ENCODE results near the gene DUSP9. TPM values are rescaled to one million over a fixed set of nuclear protein-coding genes. Genes with fewer than 3 reads are reported as not detected.
"Not testable (repeated sequence)": the region's sequence is repeated elsewhere in the genome, so short reads cannot be mapped to it uniquely, and the experiment has no call there.

Gene DUSP9
- total RNA-seq, 1 donor from 2014 or later, result 0.74 TPM

GRCh38 chrX:153601511-153602110, 45.4 kb upstream of the DUSP9 start:
- Histone ChIP-seq H3K4me3 (no peak overlapping the region), H3K4me1 (peaks cover 11% of the 10 kb centered on the region), H3K36me3 (no peaks in the 10 kb centered on the region), H3K27me3 (no peaks in the 10 kb centered on the region), H3K27ac (no peak overlapping the region), H3K9me3 (no peaks in the 10 kb centered on the region)
- no peak for TF ChIP-seq CTCF (IDR thresholded peaks at IDR 0.05)
- TF ChIP-seq POLR2A (IDR thresholded peaks at IDR 0.05), result no peak
- TF ChIP-seq POLR2AphosphoS5 (IDR thresholded peaks at IDR 0.05; ENCODE audit: insufficient read depth in 1 of 2, low read depth in 1 of 2), result no peak
- no peak for DNase-seq (ENCODE audit: extremely low spot score in 2 of 2)
- intact Hi-C loops (cut with DNase I), result no loop called here

- DNase-seq (ENCODE audit: extremely low spot score in 2 of 2), result no peak
- intact Hi-C loops (cut with DNase I), result no loop called here
- Histone ChIP-seq H3K27ac (no peak overlapping the region), H3K36me3 (no peaks in the 10 kb centered on the region), H3K4me3 (no peak overlapping the region), H3K4me1 (peaks cover 11% of the 10 kb centered on the region), H3K27me3 (no peaks in the 10 kb centered on the region), H3K9me3 (no peaks in the 10 kb centered on the region)
- TF ChIP-seq POLR2AphosphoS5 (IDR thresholded peaks at IDR 0.05; ENCODE audit: insufficient read depth in 1 of 2, low read depth in 1 of 2), result no peak
These were observed 44.4 kb upstream of the DUSP9 start for GRCh38 chrX:153602601-153603000.

- no peak for TF ChIP-seq POLR2AphosphoS5 (IDR thresholded peaks at IDR 0.05; ENCODE audit: insufficient read depth in 1 of 2, low read depth in 1 of 2)
- TF ChIP-seq CTCF (IDR thresholded peaks at IDR 0.05), result no peak
- no peak for TF ChIP-seq POLR2A (IDR thresholded peaks at IDR 0.05)
- H3K27me3 ChIP-seq, result no peaks in the 10 kb centered on the region
- no peaks in the 10 kb centered on the region for H3K9me3 ChIP-seq
- no peak for DNase-seq (ENCODE audit: extremely low spot score in 2 of 2)
- H3K4me3 ChIP-seq, result no peak overlapping the region
- intact Hi-C loops (cut with DNase I), result no loop called here
- no peak overlapping the region for H3K27ac ChIP-seq
- H3K36me3 ChIP-seq, result no peaks in the 10 kb centered on the region
- H3K4me1 ChIP-seq, result peaks cover 7% of the 10 kb centered on the region
These were observed 43.8 kb upstream of the DUSP9 start for GRCh38 chrX:153603131-153603656.

GRCh38 chrX:153604666-153605380, 42.2 kb upstream of the DUSP9 start:
- H3K27me3 ChIP-seq; intact Hi-C loops (cut with DNase I); H3K9me3 ChIP-seq; DNase-seq (ENCODE audit: extremely low spot score in 2 of 2); H3K36me3 ChIP-seq; H3K4me3 ChIP-seq; H3K27ac ChIP-seq; H3K4me1 ChIP-seq: not testable (repeated sequence)

GRCh38 chrX:153606503-153606902, 40.5 kb upstream of the DUSP9 start:
- intact Hi-C loops (cut with DNase I), result no loop called here
- H3K9me3 ChIP-seq, result no peaks in the 10 kb centered on the region
- H3K27ac ChIP-seq, result no peak overlapping the region
- H3K4me3 ChIP-seq, result no peak overlapping the region
- H3K36me3 ChIP-seq, result no peaks in the 10 kb centered on the region
- DNase-seq (ENCODE audit: extremely low spot score in 2 of 2), result no peak
- H3K27me3 ChIP-seq, result no peaks in the 10 kb centered on the region
- peaks cover 8% of the 10 kb centered on the region for H3K4me1 ChIP-seq
- TF ChIP-seq CTCF (IDR thresholded peaks at IDR 0.05), result no peak
- TF ChIP-seq POLR2A (IDR thresholded peaks at IDR 0.05), result no peak
- no peak for TF ChIP-seq POLR2AphosphoS5 (IDR thresholded peaks at IDR 0.05; ENCODE audit: insufficient read depth in 1 of 2, low read depth in 1 of 2)

GRCh38 chrX:153608376-153608775, 38.6 kb upstream of the DUSP9 start:
- TF ChIP-seq CTCF (IDR thresholded peaks at IDR 0.05), result no peak
- TF ChIP-seq POLR2A (IDR thresholded peaks at IDR 0.05), result no peak
- TF ChIP-seq POLR2AphosphoS5 (IDR thresholded peaks at IDR 0.05; ENCODE audit: insufficient read depth in 1 of 2, low read depth in 1 of 2), result no peak
- Histone ChIP-seq H3K4me1 (peaks cover 8% of the 10 kb centered on the region), H3K36me3 (no peaks in the 10 kb centered on the region), H3K27ac (no peak overlapping the region), H3K4me3 (no peak overlapping the region), H3K27me3 (no peaks in the 10 kb centered on the region), H3K9me3 (no peaks in the 10 kb centered on the region)
- intact Hi-C loops (cut with DNase I), result no loop called here
- DNase-seq (ENCODE audit: extremely low spot score in 2 of 2), result no peak
